Loucy (cell line): ENCODE measurements around the gene PROSER2.

Experiments used
- CTCF ChIP-seq: fragments of 200-600 bp; sonication (generic); conservative IDR thresholded peaks from 2 replicates; pipeline ENCODE4 v1.5.1; 2014; ENCODE audit warnings: mild to moderate bottlenecking, antibody characterized with exemption, low read length
- EZH2phosphoT487 ChIP-seq: fragments of 200-600 bp; IDR thresholded peaks from 2 replicates; pipeline ENCODE4 v1.6.1; 2018; ENCODE audit warnings: antibody characterized with exemption, mild to moderate bottlenecking, moderate library complexity, borderline replicate concordance

GRCh38 chr10:11886851-11887250 is 63.7 kb downstream of the PROSER2 start:
- TF ChIP-seq CTCF (no peak), EZH2phosphoT487 (no peak)
